CD4-positive, alpha-beta T cell (primary cell): ENCODE data around the gene CCDC154. TPM values are rescaled to one million over a fixed set of nuclear protein-coding genes. Genes with fewer than 3 reads are reported as not detected.

ENCODE experiments used
- ATAC-seq: fragments of 200-7000 bp; cut with Tn5 transposase; one replicate; pipeline ENCODE4 v1.10.0; 2022; ENCODE audit warnings: mild to moderate bottlenecking; ENCODE audit not compliant: poor library complexity
- CTCF ChIA-PET: fragments of 350-600 bp; sonication (Branson Sonifier 250); formaldehyde crosslinking; loops from one replicate; lab custom pipeline; 2021; ENCODE audit warnings: antibody characterized with exemption, inconsistent platforms; lab: Charles Lee
- POLR2A ChIA-PET: fragments of 350-600 bp; sonication (Branson Sonifier 250); formaldehyde crosslinking; loops from one replicate; lab custom pipeline; 2021; ENCODE audit warnings: antibody characterized with exemption, inconsistent platforms; lab: Charles Lee
- DNase-seq, 14 experiments: peaks; one replicate each; pipeline ENCODE4 v3.0.0-alpha.2; 2013 to 2020; ENCODE audit warnings: mixed read lengths in 2 of 14
- H3K27ac ChIP-seq, 2 donors: one replicate each; pipeline versions ENCODE4 v1.5.1 to v1.7.0; 2013; ENCODE audit warnings: low read length in 2 of 2, low read depth in 1 of 2, mild to moderate bottlenecking in 1 of 2
- H3K27me3 ChIP-seq, 2 experiments: 1 replicate in 1 of 2; 2 replicates in 1 of 2; pipeline versions ENCODE4 v1.6.1 to v1.7.0; 2013; ENCODE audit warnings: low read length in 2 of 2, control low read depth in 1 of 2, mild to moderate bottlenecking in 1 of 2, moderate library complexity in 1 of 2; ENCODE audit not compliant: insufficient read depth in 2 of 2, control insufficient read depth in 1 of 2
- H3K36me3 ChIP-seq: one replicate; pipeline ENCODE4 v1.6.1; 2013; ENCODE audit warnings: low read length, control low read depth; ENCODE audit not compliant: insufficient read depth
- H3K4me1 ChIP-seq: one replicate; pipeline ENCODE4 v1.6.1; 2013; ENCODE audit warnings: low read length, control low read depth; ENCODE audit not compliant: insufficient read depth
- H3K4me3 ChIP-seq: one replicate; pipeline ENCODE4 v1.5.1; 2013; ENCODE audit warnings: mild to moderate bottlenecking, low read length, moderate library complexity
- H3K9me3 ChIP-seq, 2 experiments: 1 replicate in 1 of 2; 2 replicates in 1 of 2; pipeline versions ENCODE4 v1.6.1 to v1.7.0; 2013; ENCODE audit warnings: low read length in 2 of 2, mild to moderate bottlenecking in 2 of 2, control low read depth in 1 of 2, moderate library complexity in 1 of 2; ENCODE audit not compliant: control insufficient read depth in 1 of 2, insufficient read depth in 1 of 2
- H3K27ac Mint-ChIP-seq: one replicate; pipeline ENCODE4 v1.8.0; 2020; ENCODE audit warnings: mixed read lengths
- H3K27me3 Mint-ChIP-seq: one replicate; pipeline ENCODE4 v1.8.0; 2021; ENCODE audit warnings: mixed read lengths
- H3K36me3 Mint-ChIP-seq: one replicate; pipeline ENCODE4 v1.8.0; 2021; ENCODE audit warnings: low read depth, mixed read lengths
- H3K4me1 Mint-ChIP-seq: one replicate; pipeline ENCODE4 v1.8.0; 2021; ENCODE audit warnings: low read depth, mixed read lengths
- H3K4me3 Mint-ChIP-seq: one replicate; pipeline ENCODE4 v1.8.0; 2020; ENCODE audit warnings: mild to moderate bottlenecking, mixed read lengths
- H3K9me3 Mint-ChIP-seq: one replicate; pipeline ENCODE4 v1.8.0; 2020; ENCODE audit warnings: mixed read lengths
- CTCF ChIP-seq: fragments of 200-600 bp; IDR thresholded peaks from one replicate; pipeline ENCODE4 v1.8.0; 2022; ENCODE audit warnings: antibody characterized with exemption, mild to moderate bottlenecking
- intact Hi-C, 2 experiments: fragments of 100-400 bp; cut with DNase I in 1 of 2; cut with micrococcal nuclease in 1 of 2; formaldehyde crosslinking; loops; one replicate each; pipeline versions ENCODE4 v1.15.1 to v1.9.0; 2023 to 2025; cut with DNase I, micrococcal nuclease
- total RNA-seq, 174 experiments: library from RNA in 2 of 174; stranded (reverse) in 2 of 174; gene quantifications; one replicate each; pipeline ENCODE4 v1.2.3 and lab custom pipeline; 2021 to 2026

The CCDC154 gene
- total RNA-seq, 2 experiments from 2014 or later: 2.9 to 3.0 TPM

- peaks cover 9% of the 10 kb centered on the region for H3K4me1 ChIP-seq
- TF ChIP-seq CTCF: no peak
- ATAC-seq (no peak), DNase-seq (no peak)
- H3K4me3 ChIP-seq: no peak overlapping the region
- no peaks in the 10 kb centered on the region for H3K27me3 Mint-ChIP-seq
- CTCF ChIA-PET: no interaction called here
- no peaks in the 10 kb centered on the region for H3K27me3 ChIP-seq
- no peaks in the 10 kb centered on the region for H3K9me3 Mint-ChIP-seq
- H3K4me3 Mint-ChIP-seq: no peak overlapping the region
- no peaks in the 10 kb centered on the region for H3K9me3 ChIP-seq
- peaks cover 67% of the 10 kb centered on the region for H3K36me3 ChIP-seq
- intact Hi-C loops: no loop called here
- peaks cover 9% of the 10 kb centered on the region for H3K4me1 Mint-ChIP-seq
- H3K36me3 Mint-ChIP-seq: peaks cover 62% of the 10 kb centered on the region
- POLR2A ChIA-PET: no interaction called here
- no peak overlapping the region for H3K27ac ChIP-seq
- no peak overlapping the region for H3K27ac Mint-ChIP-seq
Observed at GRCh38 chr16:1403036-1403435, 41.3 kb downstream of the CCDC154 start.

- no peaks in the 10 kb centered on the region for H3K9me3 ChIP-seq
- Mint-ChIP-seq H3K9me3 (no peaks in the 10 kb centered on the region), H3K4me3 (no peak overlapping the region), H3K36me3 (peaks cover 59% of the 10 kb centered on the region), H3K27ac (no peak overlapping the region), H3K4me1 (peaks cover 5% of the 10 kb centered on the region), H3K27me3 (no peaks in the 10 kb centered on the region)
- H3K4me3 ChIP-seq: no peak overlapping the region
- POLR2A ChIA-PET: no interaction called here
- no peak overlapping the region for H3K27ac ChIP-seq
- CTCF ChIA-PET: no interaction called here
- H3K36me3 ChIP-seq: peaks cover 71% of the 10 kb centered on the region
- no peaks in the 10 kb centered on the region for H3K4me1 ChIP-seq
- ATAC-seq (no peak), DNase-seq (no peak)
- TF ChIP-seq CTCF: no peak
- intact Hi-C loops: no loop called here
- H3K27me3 ChIP-seq: no peaks in the 10 kb centered on the region
Observed at GRCh38 chr16:1401758-1402154, 42.6 kb downstream of the CCDC154 start.

- no peaks in the 10 kb centered on the region for H3K9me3 Mint-ChIP-seq
- ATAC-seq (no peak), DNase-seq (no peak)
- ChIA-PET POLR2A (no interaction called here), CTCF (no interaction called here)
- no peak overlapping the region for H3K4me3 ChIP-seq
- H3K4me1 ChIP-seq: no peaks in the 10 kb centered on the region
- H3K36me3 Mint-ChIP-seq: peaks cover 62% of the 10 kb centered on the region
- peaks cover 72% of the 10 kb centered on the region for H3K36me3 ChIP-seq
- no peak overlapping the region for H3K27ac ChIP-seq
- H3K27me3 ChIP-seq: no peaks in the 10 kb centered on the region
- peaks cover 5% of the 10 kb centered on the region for H3K4me1 Mint-ChIP-seq
- H3K4me3 Mint-ChIP-seq: no peak overlapping the region
- TF ChIP-seq CTCF: no peak
- intact Hi-C loops: no loop called here
- no peak overlapping the region for H3K27ac Mint-ChIP-seq
- H3K9me3 ChIP-seq: no peaks in the 10 kb centered on the region
- H3K27me3 Mint-ChIP-seq: no peaks in the 10 kb centered on the region
Observed at GRCh38 chr16:1401061-1401757, 43.1 kb downstream of the CCDC154 start.
